ENCODE measurements around the gene PALM. TPM values are rescaled to one million over a fixed set of nuclear protein-coding genes. Genes with fewer than 3 reads are reported as not detected.
A peak's percentile ranks its signal among the peaks of the same experiment; 100 is the strongest.

The PALM gene
- total and polyA plus RNA-seq, 9 donors: 2.9 to 169 (median 118) TPM

DNA sequence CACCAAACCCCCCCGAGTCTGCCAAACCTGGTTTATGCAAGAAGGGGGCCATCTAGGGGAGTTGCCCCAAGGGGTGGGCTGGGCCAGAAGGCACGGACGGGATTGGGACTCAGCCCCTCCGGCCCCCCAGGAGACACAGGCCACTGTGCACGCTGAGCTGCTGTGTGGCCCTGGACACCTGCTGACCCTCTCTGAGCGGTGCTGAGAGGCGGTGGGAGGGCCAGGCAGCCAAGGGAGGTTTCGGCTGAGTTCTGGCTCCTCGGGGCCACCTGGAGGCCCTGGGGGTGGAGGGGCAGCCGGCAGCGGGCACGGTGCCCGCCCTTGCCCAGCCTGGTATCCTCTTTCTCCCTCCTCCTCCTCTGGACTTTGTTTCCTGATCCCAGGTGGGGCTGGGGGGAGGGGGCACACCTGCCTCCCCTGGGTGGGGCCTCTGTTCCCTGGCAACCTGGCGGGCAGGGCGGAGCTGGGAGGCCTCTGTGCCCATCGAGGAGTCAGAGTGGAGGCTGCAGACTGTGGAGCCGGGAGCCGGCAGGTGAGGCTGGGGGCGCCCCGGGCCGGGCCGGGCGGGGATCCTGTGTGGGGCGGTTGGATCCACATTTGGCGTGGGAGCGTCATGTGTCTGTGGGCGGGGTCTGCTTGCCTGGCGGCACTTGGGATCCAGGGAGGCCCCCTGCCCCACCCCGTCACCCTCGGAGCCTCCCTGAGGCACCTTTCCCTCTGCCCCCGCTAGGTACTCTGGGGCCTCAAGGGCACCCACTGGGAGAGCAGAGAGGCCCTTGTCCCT lies 42.1 kb downstream of the PALM start, which contains the start of gene MISP:
Gene MISP (plus strand): TSS at position 473 of the 784 bp plus-strand sequence. CDS start 5,835 bp downstream, outside the sequence.
- no peak within 1 kb of the TSS for H3K27ac ChIP-seq
- H3K9me3 ChIP-seq: peaks cover 0 to 6% of the 10 kb centered on the region in 2 donors
- intact Hi-C loops (cut with DNase I): loop anchor here in 1 of 4 donors (10.0 kb wide), 1 partner anchor 94 kb away; the partner anchor contains the start of gene PRTN3
- no peak for TF ChIP-seq EP300 (IDR thresholded peaks at IDR 0.05)
- no peak for TF ChIP-seq POLR2A (IDR thresholded peaks at IDR 0.05)
- TF ChIP-seq, protein P1, sequence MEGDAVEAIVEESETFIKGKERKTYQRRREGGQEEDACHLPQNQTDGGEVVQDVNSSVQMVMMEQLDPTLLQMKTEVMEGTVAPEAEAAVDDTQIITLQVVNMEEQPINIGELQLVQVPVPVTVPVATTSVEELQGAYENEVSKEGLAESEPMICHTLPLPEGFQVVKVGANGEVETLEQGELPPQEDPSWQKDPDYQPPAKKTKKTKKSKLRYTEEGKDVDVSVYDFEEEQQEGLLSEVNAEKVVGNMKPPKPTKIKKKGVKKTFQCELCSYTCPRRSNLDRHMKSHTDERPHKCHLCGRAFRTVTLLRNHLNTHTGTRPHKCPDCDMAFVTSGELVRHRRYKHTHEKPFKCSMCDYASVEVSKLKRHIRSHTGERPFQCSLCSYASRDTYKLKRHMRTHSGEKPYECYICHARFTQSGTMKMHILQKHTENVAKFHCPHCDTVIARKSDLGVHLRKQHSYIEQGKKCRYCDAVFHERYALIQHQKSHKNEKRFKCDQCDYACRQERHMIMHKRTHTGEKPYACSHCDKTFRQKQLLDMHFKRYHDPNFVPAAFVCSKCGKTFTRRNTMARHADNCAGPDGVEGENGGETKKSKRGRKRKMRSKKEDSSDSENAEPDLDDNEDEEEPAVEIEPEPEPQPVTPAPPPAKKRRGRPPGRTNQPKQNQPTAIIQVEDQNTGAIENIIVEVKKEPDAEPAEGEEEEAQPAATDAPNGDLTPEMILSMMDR (IDR thresholded peaks at IDR 0.05): no peak
- no peaks in the 10 kb centered on the region for H3K36me3 ChIP-seq
- H3K4me3 ChIP-seq: no peak within 1 kb of the TSS
- no peaks in the 10 kb centered on the region for H3K27me3 ChIP-seq
- peak in 1 of 5 donors; percentile 60 for DNase-seq
- peaks cover 5% of the 10 kb centered on the region for H3K4me1 ChIP-seq (ENCODE audit: insufficient read depth)
- WGBS, 3 donors: 34 to 46% (median 36%) methylated on average over 25 to 31 of the region's 31 CpGs

DNA sequence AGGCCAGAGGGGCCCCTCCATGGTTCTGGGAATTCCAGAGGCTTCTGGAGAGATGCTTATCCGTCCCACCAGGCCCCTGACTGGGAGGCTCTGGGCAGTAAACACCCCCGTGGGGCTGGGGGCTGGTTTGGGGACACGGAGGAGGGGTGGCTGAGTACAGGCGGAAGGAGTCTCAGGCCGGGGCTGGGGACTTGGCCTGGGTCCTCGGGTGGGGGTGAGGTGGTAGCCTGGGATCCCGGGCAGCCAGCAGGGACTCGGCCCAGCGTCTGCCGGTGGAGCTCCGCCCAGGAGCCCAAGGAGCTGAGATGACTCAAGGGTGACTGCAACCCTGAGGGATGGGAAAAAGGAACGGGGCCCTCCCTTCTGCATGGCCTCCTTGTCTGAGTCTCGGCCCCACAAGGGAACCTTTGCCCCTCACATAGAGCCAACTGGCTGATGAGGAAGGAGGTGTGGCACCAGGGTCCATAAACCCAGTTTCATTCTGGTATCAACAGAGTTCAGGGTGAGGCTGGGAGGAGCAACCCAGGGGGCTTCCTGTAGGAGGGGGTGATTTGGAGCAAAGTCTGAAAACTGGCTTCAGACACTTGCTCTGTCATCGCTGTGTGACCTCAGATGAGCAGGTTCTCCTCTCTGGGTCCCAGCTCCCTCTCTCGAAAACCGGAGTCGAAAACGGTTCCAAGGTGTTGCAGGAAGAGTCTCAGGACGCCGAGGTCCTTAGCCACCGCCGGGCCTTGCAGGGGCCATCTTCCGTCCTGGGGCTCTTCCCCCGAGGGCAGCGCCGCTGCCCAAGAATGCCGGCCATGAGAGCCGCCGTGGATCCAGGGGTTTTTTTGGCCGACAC lies 43.0 kb downstream of the PALM start:
- Histone ChIP-seq H3K9me3 (peaks cover 0 to 6% of the 10 kb centered on the region in 2 donors), H3K4me3 (no peak overlapping the region), H3K36me3 (no peaks in the 10 kb centered on the region), H3K27ac (peak overlapping the region in 1 of 2 donors; percentile 73), H3K4me1 (ENCODE audit: insufficient read depth) (peaks cover 5% of the 10 kb centered on the region), H3K27me3 (no peaks in the 10 kb centered on the region)
- no peak for DNase-seq
- 58 to 62% (median 61%) methylated on average over 30 of the region's 30 CpGs for WGBS, 3 donors
- TF ChIP-seq EP300 (IDR thresholded peaks at IDR 0.05) (no peak), POLR2A (IDR thresholded peaks at IDR 0.05) (no peak)
- TF ChIP-seq, protein P1 (IDR thresholded peaks at IDR 0.05): no peak
- intact Hi-C loops (cut with DNase I): loop anchor here in 1 of 4 donors (10.0 kb wide), 1 partner anchor 93 kb away; the partner anchor contains the start of gene PRTN3

DNA sequence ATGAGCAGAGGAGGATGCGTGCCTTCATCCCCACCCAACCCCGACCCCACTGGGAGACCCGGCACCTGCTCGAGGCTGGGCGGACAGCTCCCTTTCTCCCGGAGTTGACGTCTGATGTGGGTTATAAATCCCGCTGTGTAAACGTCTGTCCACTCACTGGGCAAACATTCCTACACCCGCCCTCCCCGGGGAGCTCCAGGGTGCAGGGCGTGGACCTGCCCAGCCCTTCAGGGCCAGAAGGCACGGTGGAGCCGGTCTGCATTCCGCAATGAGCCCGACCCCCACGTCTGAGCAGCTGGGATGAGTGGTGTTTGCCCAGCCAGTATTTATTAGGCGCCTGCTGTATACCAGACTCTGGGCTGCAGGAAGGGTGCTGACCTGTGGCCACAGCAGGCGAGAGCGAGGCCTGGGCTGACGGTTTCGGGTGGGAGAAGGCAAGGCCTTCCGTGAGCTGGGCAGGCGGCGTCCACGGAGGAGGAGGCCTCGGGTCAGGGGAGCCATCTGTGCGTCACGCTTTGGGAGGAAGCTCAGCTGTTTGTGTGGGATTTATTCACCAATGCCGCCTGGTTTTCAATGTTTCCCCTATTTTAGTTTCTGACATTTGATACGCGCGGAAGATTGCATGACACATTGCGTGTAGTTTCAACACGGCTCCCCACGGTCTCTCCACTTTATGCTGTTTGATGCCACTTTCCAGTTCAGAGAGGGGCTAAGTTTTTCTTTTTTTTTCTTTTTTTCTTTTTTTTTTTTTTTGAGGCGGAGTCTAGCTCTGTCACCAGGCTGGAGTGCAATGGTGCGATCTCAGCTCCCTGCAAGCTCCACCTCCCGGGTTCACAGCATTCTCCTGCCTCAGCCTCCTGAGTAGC lies 44.1 kb downstream of the PALM start:
- intact Hi-C loops (cut with DNase I): loop anchor here in 1 of 4 donors (10.0 kb wide), 1 partner anchor 92 kb away; the partner anchor contains the start of gene PRTN3
- no peaks in the 10 kb centered on the region for H3K27me3 ChIP-seq
- H3K36me3 ChIP-seq: no peaks in the 10 kb centered on the region
- H3K4me3 ChIP-seq: no peak overlapping the region
- peak overlapping the region; percentile 61 to 73 for H3K27ac ChIP-seq
- peak; percentile 76 to 85 (median 78) for DNase-seq
- 11 to 14% (median 12%) methylated on average over 38 to 39 of the region's 39 CpGs for WGBS, 3 donors
- peaks cover 0 to 1% of the 10 kb centered on the region in 2 donors for H3K9me3 ChIP-seq
- peaks cover 5% of the 10 kb centered on the region for H3K4me1 ChIP-seq (ENCODE audit: insufficient read depth)
- TF ChIP-seq EP300 (IDR thresholded peaks at IDR 0.05): no peak
- no peak for TF ChIP-seq POLR2A (IDR thresholded peaks at IDR 0.05)
- TF ChIP-seq, protein P1 (IDR thresholded peaks at IDR 0.05): no peak
